Measurements from ENCODE around the gene ARHGEF19. TPM values are rescaled to one million over a fixed set of nuclear protein-coding genes. Genes with fewer than 3 reads are reported as not detected.
"Not testable (repeated sequence)": the region's sequence is repeated elsewhere in the genome, so short reads cannot be mapped to it uniquely, and the experiment has no call there.

ARHGEF19 gene
- total RNA-seq, 1 donor from 2014 or later = 29.5 TPM

- H3K4me1 Mint-ChIP-seq (ENCODE audit: unreplicated experiment) = peaks cover 4% of the 10 kb centered on the region
- H3K9me3 Mint-ChIP-seq = no peaks in the 10 kb centered on the region
- DNase-seq (ENCODE audit: extremely low spot score, unreplicated experiment) = no peak
- no peak overlapping the region for H3K4me3 Mint-ChIP-seq
- TF ChIP-seq CTCF (conservative IDR thresholded peaks at IDR 0.05) = no peak
- H3K36me3 Mint-ChIP-seq = no peaks in the 10 kb centered on the region
- H3K27ac Mint-ChIP-seq = no peak overlapping the region
- H3K27me3 Mint-ChIP-seq = peaks cover 37% of the 10 kb centered on the region
Measured at GRCh38 chr1:16230744-16231143, 18.3 kb upstream of the ARHGEF19 start.

- peaks cover 4% of the 10 kb centered on the region for H3K4me1 Mint-ChIP-seq (ENCODE audit: unreplicated experiment)
- H3K36me3 Mint-ChIP-seq = no peaks in the 10 kb centered on the region
- H3K4me3 Mint-ChIP-seq = no peak overlapping the region
- DNase-seq (ENCODE audit: extremely low spot score, unreplicated experiment) = no peak
- no peak for TF ChIP-seq CTCF (conservative IDR thresholded peaks at IDR 0.05)
- H3K27ac Mint-ChIP-seq = no peak overlapping the region
- H3K9me3 Mint-ChIP-seq = no peaks in the 10 kb centered on the region
- peaks cover 37% of the 10 kb centered on the region for H3K27me3 Mint-ChIP-seq
Measured at GRCh38 chr1:16229976-16230740, 17.7 kb upstream of the ARHGEF19 start.

GRCh38 chr1:16226490-16227179 lies 14.2 kb upstream of the ARHGEF19 start:
- H3K4me3 Mint-ChIP-seq = peak overlapping the region; percentile 85
- no peak overlapping the region for H3K27ac Mint-ChIP-seq
- DNase-seq (ENCODE audit: extremely low spot score, unreplicated experiment) = no peak
- H3K36me3 Mint-ChIP-seq = no peaks in the 10 kb centered on the region
- H3K4me1 Mint-ChIP-seq (ENCODE audit: unreplicated experiment) = peaks cover 4% of the 10 kb centered on the region
- no peaks in the 10 kb centered on the region for H3K9me3 Mint-ChIP-seq
- H3K27me3 Mint-ChIP-seq = peaks cover 44% of the 10 kb centered on the region
- TF ChIP-seq CTCF (conservative IDR thresholded peaks at IDR 0.05) = no peak

GRCh38 chr1:16226129-16226489 lies 13.7 kb upstream of the ARHGEF19 start:
- H3K9me3 Mint-ChIP-seq = no peaks in the 10 kb centered on the region
- peaks cover 47% of the 10 kb centered on the region for H3K27me3 Mint-ChIP-seq
- no peak for TF ChIP-seq CTCF (conservative IDR thresholded peaks at IDR 0.05)
- H3K36me3 Mint-ChIP-seq = no peaks in the 10 kb centered on the region
- H3K4me1 Mint-ChIP-seq (ENCODE audit: unreplicated experiment) = peaks cover 4% of the 10 kb centered on the region
- peak overlapping the region; percentile 85 for H3K4me3 Mint-ChIP-seq
- no peak overlapping the region for H3K27ac Mint-ChIP-seq
- no peak for DNase-seq (ENCODE audit: extremely low spot score, unreplicated experiment)

- no peak for TF ChIP-seq CTCF (conservative IDR thresholded peaks at IDR 0.05)
- Mint-ChIP-seq H3K4me3 (no peak overlapping the region), H3K27me3 (peaks cover 50% of the 10 kb centered on the region)
Measured at GRCh38 chr1:16224472-16224871, 12.0 kb upstream of the ARHGEF19 start.

GRCh38 chr1:16222716-16223115 lies 10.3 kb upstream of the ARHGEF19 start:
- H3K4me1 Mint-ChIP-seq (ENCODE audit: unreplicated experiment); DNase-seq (ENCODE audit: extremely low spot score, unreplicated experiment); H3K27ac Mint-ChIP-seq; H3K9me3 Mint-ChIP-seq; H3K36me3 Mint-ChIP-seq; H3K4me3 Mint-ChIP-seq: not testable (repeated sequence)
- peaks cover 34% of the 10 kb centered on the region for H3K27me3 Mint-ChIP-seq

More at GRCh38 chr1:16224472-16224871, 12.0 kb upstream of the ARHGEF19 start:
- Mint-ChIP-seq H3K36me3 (no peaks in the 10 kb centered on the region), H3K4me1 (ENCODE audit: unreplicated experiment) (peaks cover 4% of the 10 kb centered on the region), H3K27ac (no peak overlapping the region), H3K9me3 (no peaks in the 10 kb centered on the region)
- DNase-seq (ENCODE audit: extremely low spot score, unreplicated experiment) = no peak

All from type B pancreatic cell (in vitro differentiated cells).